Measurements from ENCODE around the gene CPNE5. TPM values are rescaled to one million over a fixed set of nuclear protein-coding genes. Genes with fewer than 3 reads are reported as not detected.

Gene CPNE5
- total and polyA plus RNA-seq, 9 donors = 1.4 to 22.1 (median 6.2) TPM

- intact Hi-C loops (cut with DNase I) = no loop called here
- Histone ChIP-seq H3K4me3 (no peak overlapping the region), H3K27me3 (no peaks in the 10 kb centered on the region), H3K27ac (peak overlapping the region; percentile 1 to 65), H3K9me3 (no peaks in the 10 kb centered on the region), H3K4me1 (ENCODE audit: insufficient read depth) (peaks cover 5% of the 10 kb centered on the region), H3K36me3 (no peaks in the 10 kb centered on the region)
- TF ChIP-seq POLR2A (IDR thresholded peaks at IDR 0.05) (peak; percentile 36), EP300 (IDR thresholded peaks at IDR 0.05) (peak; percentile 99), CTCF (IDR thresholded peaks at IDR 0.05) (peak in 1 of 3 donors; percentile 22)
- WGBS, 3 donors = 3 to 4% (median 3%) methylated on average over 23 to 24 of the region's 24 CpGs
- peak; percentile 44 to 87 (median 77) for DNase-seq
Observed at GRCh38 chr6:36735110-36736071, 103.9 kb downstream of the CPNE5 start.

GRCh38 chr6:36734486-36735060 lies 104.7 kb downstream of the CPNE5 start:
- Histone ChIP-seq H3K4me3 (no peak overlapping the region), H3K4me1 (ENCODE audit: insufficient read depth) (peaks cover 5% of the 10 kb centered on the region), H3K9me3 (no peaks in the 10 kb centered on the region), H3K27ac (peak overlapping the region in 1 of 2 donors; percentile 65), H3K36me3 (no peaks in the 10 kb centered on the region), H3K27me3 (no peaks in the 10 kb centered on the region)
- no peak for TF ChIP-seq CTCF (IDR thresholded peaks at IDR 0.05)
- 76 to 85% (median 82%) methylated on average over 7 of the region's 7 CpGs for WGBS, 3 donors
- DNase-seq = no peak
- intact Hi-C loops (cut with DNase I) = no loop called here

GRCh38 chr6:36733300-36733699 lies 105.9 kb downstream of the CPNE5 start:
- intact Hi-C loops (cut with DNase I) = no loop called here
- Histone ChIP-seq H3K27ac (no peak overlapping the region), H3K27me3 (no peaks in the 10 kb centered on the region), H3K4me3 (no peak overlapping the region), H3K9me3 (no peaks in the 10 kb centered on the region), H3K36me3 (no peaks in the 10 kb centered on the region), H3K4me1 (ENCODE audit: insufficient read depth) (peaks cover 5% of the 10 kb centered on the region)
- WGBS, 3 donors = 79 to 95% (median 91%) methylated on average over 5 of the region's 5 CpGs
- TF ChIP-seq EP300 (IDR thresholded peaks at IDR 0.05) = no peak
- no peak for DNase-seq

GRCh38 chr6:36731622-36732310 lies 107.5 kb downstream of the CPNE5 start:
- intact Hi-C loops (cut with DNase I) = no loop called here
- no peaks in the 10 kb centered on the region for H3K27me3 ChIP-seq
- no peaks in the 10 kb centered on the region for H3K36me3 ChIP-seq
- no peak overlapping the region for H3K4me3 ChIP-seq
- no peak overlapping the region for H3K27ac ChIP-seq
- peaks cover 5% of the 10 kb centered on the region for H3K4me1 ChIP-seq (ENCODE audit: insufficient read depth)
- WGBS, 3 donors = 86 to 90% (median 89%) methylated on average over 10 to 12 of the region's 12 CpGs
- no peaks in the 10 kb centered on the region for H3K9me3 ChIP-seq
- DNase-seq = no peak
- TF ChIP-seq EP300 (IDR thresholded peaks at IDR 0.05) (no peak), CTCF (IDR thresholded peaks at IDR 0.05) (no peak), POLR2A (IDR thresholded peaks at IDR 0.05) (no peak)

Data from ovary (tissue), 9 donors.